Breast epithelium (tissue), 4 donors: ENCODE measurements around the gene MGAT5B. TPM values are rescaled to one million over a fixed set of nuclear protein-coding genes. Genes with fewer than 3 reads are reported as not detected.
"Not testable (repeated sequence)": the region's sequence is repeated elsewhere in the genome, so short reads cannot be mapped to it uniquely, and the experiment has no call there.

Experiments
- DNase-seq, 2 donors: peaks; one replicate each; pipeline ENCODE4 v3.0.0-alpha.2; 2019; ENCODE audit warnings: low spot score in 2 of 2
- H3K27ac ChIP-seq, 2 donors: fragments of 200-600 bp; sonication (generic) in 1 of 2; one replicate each; pipeline ENCODE4 v1.5.1; 2016 to 2019; ENCODE audit warnings: mild to moderate bottlenecking in 1 of 2
- H3K27me3 ChIP-seq, 2 donors: fragments of 200-600 bp; sonication (generic) in 1 of 2; one replicate each; pipeline versions ENCODE4 v1.5.1 to v1.6.0; 2017 to 2019; ENCODE audit warnings: control low read depth in 1 of 2, mild to moderate bottlenecking in 1 of 2
- H3K36me3 ChIP-seq: fragments of 200-600 bp; one replicate; pipeline ENCODE4 v1.5.1; 2019
- H3K4me1 ChIP-seq, 2 donors: fragments of 200-600 bp; sonication (generic); one replicate each; pipeline ENCODE4 v1.5.1; 2016 to 2019; ENCODE audit warnings: control low read depth in 1 of 2
- H3K4me3 ChIP-seq, 3 donors: fragments of 200-600 bp; sonication (generic); 1 replicate in 2 of 3; 2 replicates in 1 of 3; pipeline ENCODE4 v1.5.1; 2016 to 2019; ENCODE audit warnings: mild to moderate bottlenecking in 3 of 3, moderate library complexity in 2 of 3
- H3K9me3 ChIP-seq, 2 donors: fragments of 200-600 bp; sonication (generic) in 1 of 2; one replicate each; pipeline ENCODE4 v1.5.1; 2016 to 2019; ENCODE audit warnings: control low read depth in 1 of 2
- POLR2A ChIP-seq: fragments of 450-650 bp; IDR thresholded peaks from one replicate; pipeline ENCODE4 v1.6.1; 2016; ENCODE audit warnings: antibody characterized with exemption, mild to moderate bottlenecking, moderate library complexity
- POLR2AphosphoS5 ChIP-seq, 3 donors: sonication (generic); formaldehyde crosslinking; IDR thresholded peaks; one replicate each; pipeline ENCODE4 v1.6.1; 2017; ENCODE audit warnings: antibody characterized with exemption in 3 of 3
- intact Hi-C: fragments of 100-400 bp; cut with DNase I; formaldehyde crosslinking; loops from one replicate; pipeline ENCODE4 v1.15.1; 2023; ENCODE audit warnings: low total_unique reads
- total RNA-seq, 3 donors: library from RNA; depleted of rRNA; stranded (reverse); fragments of >200 nt; gene quantifications; one replicate each; pipeline ENCODE4 v1.1.0, GENCODE V29; 2016
- TF ChIP-seq, protein P1 (sequence below), 3 donors: fragments of 450-650 bp; IDR thresholded peaks; one replicate each; pipeline ENCODE4 v1.5.1; 2016 to 2017; ENCODE audit warnings: antibody characterized with exemption in 3 of 3, mild to moderate bottlenecking in 3 of 3, moderate library complexity in 3 of 3

Gene MGAT5B
- total RNA-seq, 3 donors from 2014 or later, result 0.32 to 0.33 TPM; not detected in 1

DNA sequence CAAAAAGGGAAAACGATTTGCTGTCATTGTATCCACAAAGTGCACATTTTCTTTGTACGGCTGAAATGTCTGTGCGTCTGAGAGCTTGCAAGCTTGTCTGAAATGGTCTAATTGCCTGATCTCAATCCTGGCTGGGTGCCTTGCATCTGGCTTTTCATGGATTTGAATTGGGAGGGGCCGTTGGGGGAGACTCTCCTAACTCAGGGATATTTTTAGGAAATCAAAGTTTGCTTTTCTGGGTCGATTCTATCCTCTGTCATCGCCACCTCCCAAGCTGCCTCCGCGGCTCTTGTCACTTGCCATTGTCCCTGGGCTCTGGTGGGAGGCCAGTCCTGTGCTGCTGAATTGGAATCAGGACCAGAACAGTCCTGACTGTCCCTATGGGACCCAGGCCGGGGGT, 33.3 kb upstream of the MGAT5B start:
- intact Hi-C loops, result no loop called here
- no peaks in the 10 kb centered on the region for H3K27me3 ChIP-seq

DNA sequence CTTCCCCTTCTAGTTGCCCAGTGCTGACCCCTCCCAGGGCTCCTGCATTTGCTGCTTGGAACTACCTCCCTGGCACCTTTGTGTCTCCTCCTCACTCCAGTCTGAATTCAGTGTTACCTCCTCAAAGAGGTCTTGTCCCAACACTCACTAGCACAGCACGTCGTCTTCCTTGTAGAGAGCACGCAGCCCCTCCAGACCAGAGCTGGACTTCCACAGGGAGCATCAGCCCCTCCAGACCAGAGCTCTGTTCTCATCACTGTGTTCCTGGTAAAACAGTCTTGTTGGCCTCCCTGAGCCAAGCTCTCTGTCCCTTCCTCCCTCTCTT, 27.8 kb upstream of the MGAT5B start:
- DNase-seq, result no peak
- Histone ChIP-seq H3K27me3 (peaks cover 0 to 29% of the 10 kb centered on the region in 2 donors), H3K27ac (no peak overlapping the region), H3K9me3 (no peaks in the 10 kb centered on the region), H3K4me1 (no peaks in the 10 kb centered on the region), H3K36me3 (no peaks in the 10 kb centered on the region), H3K4me3 (no peak overlapping the region)
- TF ChIP-seq, protein P1, sequence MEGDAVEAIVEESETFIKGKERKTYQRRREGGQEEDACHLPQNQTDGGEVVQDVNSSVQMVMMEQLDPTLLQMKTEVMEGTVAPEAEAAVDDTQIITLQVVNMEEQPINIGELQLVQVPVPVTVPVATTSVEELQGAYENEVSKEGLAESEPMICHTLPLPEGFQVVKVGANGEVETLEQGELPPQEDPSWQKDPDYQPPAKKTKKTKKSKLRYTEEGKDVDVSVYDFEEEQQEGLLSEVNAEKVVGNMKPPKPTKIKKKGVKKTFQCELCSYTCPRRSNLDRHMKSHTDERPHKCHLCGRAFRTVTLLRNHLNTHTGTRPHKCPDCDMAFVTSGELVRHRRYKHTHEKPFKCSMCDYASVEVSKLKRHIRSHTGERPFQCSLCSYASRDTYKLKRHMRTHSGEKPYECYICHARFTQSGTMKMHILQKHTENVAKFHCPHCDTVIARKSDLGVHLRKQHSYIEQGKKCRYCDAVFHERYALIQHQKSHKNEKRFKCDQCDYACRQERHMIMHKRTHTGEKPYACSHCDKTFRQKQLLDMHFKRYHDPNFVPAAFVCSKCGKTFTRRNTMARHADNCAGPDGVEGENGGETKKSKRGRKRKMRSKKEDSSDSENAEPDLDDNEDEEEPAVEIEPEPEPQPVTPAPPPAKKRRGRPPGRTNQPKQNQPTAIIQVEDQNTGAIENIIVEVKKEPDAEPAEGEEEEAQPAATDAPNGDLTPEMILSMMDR (IDR thresholded peaks at IDR 0.05), result no peak
- TF ChIP-seq POLR2A (no peak), POLR2AphosphoS5 (IDR thresholded peaks at IDR 0.05) (no peak)
- intact Hi-C loops, result no loop called here

More for the DNA sequence above, 33.3 kb upstream of the MGAT5B start:
- Histone ChIP-seq H3K27ac (no peak overlapping the region), H3K4me1 (no peaks in the 10 kb centered on the region), H3K36me3 (no peaks in the 10 kb centered on the region), H3K9me3 (no peaks in the 10 kb centered on the region), H3K4me3 (no peak overlapping the region)
- no peak for TF ChIP-seq POLR2A
- TF ChIP-seq, protein P1 (IDR thresholded peaks at IDR 0.05), result no peak
- no peak for DNase-seq

DNA sequence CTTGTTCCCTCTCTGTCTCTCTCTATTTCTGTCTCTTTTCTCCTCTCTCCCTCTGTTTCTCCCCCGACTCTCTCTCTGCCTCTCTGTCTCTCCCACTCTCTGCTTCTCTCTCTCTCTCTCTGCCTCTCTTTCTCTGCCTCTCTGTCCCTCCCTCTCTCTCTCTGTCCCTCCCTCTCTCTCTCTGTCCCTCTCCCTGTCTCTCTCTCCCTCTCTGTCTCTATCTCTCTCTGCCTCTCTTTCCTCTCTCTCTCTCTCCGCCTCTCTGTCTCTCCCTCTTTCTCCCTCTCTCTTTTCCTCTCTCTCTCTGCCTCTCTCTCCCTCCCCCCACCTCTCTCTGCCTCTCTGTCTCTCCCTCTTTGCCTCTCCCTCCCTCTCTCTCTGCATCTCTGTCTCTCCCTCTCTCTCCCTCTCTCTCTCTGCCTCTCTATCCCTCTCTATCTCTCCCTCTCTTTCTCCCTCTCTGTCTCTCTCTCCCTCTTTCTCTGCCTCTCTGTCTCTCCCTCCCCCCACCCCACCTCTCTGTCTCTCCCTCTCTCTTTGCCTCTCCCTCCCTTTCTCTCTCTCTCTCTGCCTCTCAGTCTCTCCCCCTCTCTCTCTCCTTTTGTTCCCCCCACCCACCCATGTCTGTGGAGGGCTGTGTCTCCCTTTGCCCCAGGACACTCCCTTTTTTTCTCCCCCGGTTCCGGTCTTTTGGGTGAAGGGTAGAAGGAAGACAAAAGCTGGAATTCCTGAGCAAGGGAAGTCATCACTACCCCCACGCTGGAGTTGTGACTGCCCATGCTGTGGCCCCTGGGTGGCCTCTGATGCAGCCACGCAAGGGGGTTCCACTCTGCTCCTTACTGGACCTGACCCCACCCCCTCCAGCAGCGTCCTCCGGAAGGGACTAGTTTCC, 27.1 kb upstream of the MGAT5B start:
- Histone ChIP-seq H3K4me1 (no peaks in the 10 kb centered on the region), H3K27ac (no peak overlapping the region), H3K9me3 (no peaks in the 10 kb centered on the region), H3K27me3 (peaks cover 0 to 32% of the 10 kb centered on the region in 2 donors), H3K4me3 (no peak overlapping the region), H3K36me3 (no peaks in the 10 kb centered on the region)
- intact Hi-C loops, result no loop called here
- TF ChIP-seq POLR2A (no peak), POLR2AphosphoS5 (IDR thresholded peaks at IDR 0.05) (no peak)
- TF ChIP-seq, protein P1 (IDR thresholded peaks at IDR 0.05), result no peak
- DNase-seq, result no peak

DNA sequence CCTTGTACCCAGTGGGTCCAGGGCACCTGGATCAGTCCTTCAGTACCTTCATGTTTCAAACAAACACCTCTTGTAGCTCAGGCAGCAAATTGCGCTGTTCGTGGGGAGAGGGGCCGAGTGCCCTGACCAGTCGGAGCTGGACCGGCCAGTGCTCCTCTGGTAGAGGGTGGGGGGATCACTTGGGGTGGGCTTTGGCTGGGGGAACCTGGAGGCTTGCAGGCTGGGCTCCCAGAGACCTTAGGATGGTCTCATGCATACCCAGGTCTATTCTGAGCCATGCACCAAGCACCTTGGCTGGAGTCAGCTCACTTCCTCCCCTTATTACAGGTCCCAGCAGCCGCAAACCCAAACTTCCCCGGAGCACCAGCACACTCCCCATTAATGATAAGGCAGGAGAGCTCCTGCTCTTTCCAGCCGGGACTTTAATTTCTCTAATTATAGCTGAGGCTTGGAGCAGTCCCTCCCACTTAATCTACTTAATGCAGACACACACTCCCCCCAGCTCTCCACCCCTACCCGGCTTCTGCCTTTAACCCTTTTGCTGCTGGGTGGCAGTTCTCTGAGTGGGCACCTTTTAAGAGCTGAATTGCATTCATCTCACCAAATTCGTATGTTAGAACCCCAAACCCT, 26.3 kb upstream of the MGAT5B start:
- Histone ChIP-seq H3K4me3 (no peak overlapping the region), H3K27ac (no peak overlapping the region), H3K4me1 (no peaks in the 10 kb centered on the region), H3K9me3 (no peaks in the 10 kb centered on the region), H3K36me3 (no peaks in the 10 kb centered on the region), H3K27me3 (peaks cover 0 to 32% of the 10 kb centered on the region in 2 donors)
- no peak for TF ChIP-seq POLR2AphosphoS5 (IDR thresholded peaks at IDR 0.05)
- TF ChIP-seq, protein P1 (IDR thresholded peaks at IDR 0.05), result no peak
- TF ChIP-seq POLR2A, result no peak
- no peak for DNase-seq
- intact Hi-C loops, result no loop called here

DNA sequence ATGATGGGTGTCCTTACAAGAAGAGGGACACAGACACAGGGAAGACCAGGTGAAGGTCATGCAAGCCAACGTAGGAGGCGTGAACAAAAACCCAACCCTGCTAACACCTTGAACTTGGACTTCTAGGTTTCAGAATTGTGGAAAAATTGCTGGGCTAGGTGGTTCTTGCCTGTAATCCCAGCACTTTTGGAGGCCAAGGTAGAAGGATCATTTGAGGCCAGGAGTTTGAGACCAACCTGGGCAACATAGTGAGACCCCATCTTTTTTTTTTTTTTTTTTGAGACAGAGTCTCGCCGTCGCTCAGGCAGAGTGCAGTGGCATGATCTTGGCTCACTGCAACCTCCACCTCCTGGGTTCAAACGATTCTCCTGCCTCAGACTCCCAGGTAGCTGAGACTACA, 25.1 kb upstream of the MGAT5B start:
- intact Hi-C loops, H3K4me1 ChIP-seq, H3K36me3 ChIP-seq, H3K4me3 ChIP-seq, DNase-seq, H3K27ac ChIP-seq, H3K9me3 ChIP-seq: not testable (repeated sequence)
- H3K27me3 ChIP-seq, result peaks cover 0 to 32% of the 10 kb centered on the region in 2 donors
